Liver (tissue), 9 donors: ENCODE data around the gene CD84. TPM values are rescaled to one million over a fixed set of nuclear protein-coding genes. Genes with fewer than 3 reads are reported as not detected.

Experiments used
- DNase-seq: peaks from one replicate; pipeline ENCODE4 v3.0.0-alpha.2; 2017; ENCODE audit warnings: low spot score
- H3K27ac ChIP-seq, 2 donors: one replicate each; pipeline ENCODE4 v1.7.0; 2013; ENCODE audit warnings: inconsistent platforms in 2 of 2, low read length in 2 of 2, control low read depth in 1 of 2, low read depth in 1 of 2, mild to moderate bottlenecking in 1 of 2
- H3K27me3 ChIP-seq, 4 donors: one replicate each; pipeline versions ENCODE4 v1.6.1 to v1.7.0; 2013; ENCODE audit warnings: low read length in 3 of 4, inconsistent platforms in 1 of 4, mild to moderate bottlenecking in 1 of 4, moderate library complexity in 1 of 4; ENCODE audit not compliant: control insufficient read depth in 4 of 4, insufficient read depth in 4 of 4
- H3K36me3 ChIP-seq, 4 donors: one replicate each; pipeline versions ENCODE4 v1.6.1 to v1.7.0; 2013; ENCODE audit warnings: low read length in 3 of 4, mild to moderate bottlenecking in 3 of 4, low read depth in 1 of 4, moderate library complexity in 1 of 4; ENCODE audit not compliant: control insufficient read depth in 4 of 4, insufficient read depth in 3 of 4
- H3K4me1 ChIP-seq, 4 donors: one replicate each; pipeline versions ENCODE4 v1.6.1 to v1.7.0; 2013; ENCODE audit warnings: low read length in 3 of 4, mild to moderate bottlenecking in 3 of 4, moderate library complexity in 1 of 4; ENCODE audit not compliant: control insufficient read depth in 4 of 4, insufficient read depth in 4 of 4
- H3K4me3 ChIP-seq, 3 donors: one replicate each; pipeline versions ENCODE4 v1.6.1 to v1.7.0; 2013; ENCODE audit warnings: low read length in 3 of 3, control low read depth in 1 of 3, low read depth in 1 of 3, mild to moderate bottlenecking in 1 of 3
- H3K9ac ChIP-seq, 2 donors: one replicate each; pipeline ENCODE4 v1.7.0; 2013; ENCODE audit warnings: low read length in 2 of 2, mild to moderate bottlenecking in 2 of 2, moderate library complexity in 2 of 2, control low read depth in 1 of 2, low read depth in 1 of 2
- H3K9me3 ChIP-seq, 4 donors: one replicate each; pipeline versions ENCODE4 v1.6.1 to v1.7.0; 2013; ENCODE audit warnings: low read length in 3 of 4; ENCODE audit not compliant: control insufficient read depth in 4 of 4
- ATF3 ChIP-seq: IDR thresholded peaks from 2 replicates; pipeline ENCODE4 v1.6.1; 2016; ENCODE audit warnings: antibody characterized with exemption
- CTCF ChIP-seq: fragments of 150-350 bp; IDR thresholded peaks from 2 replicates; pipeline ENCODE4 v1.5.1; 2017; ENCODE audit warnings: improper control_type of control experiment, low read depth, low read length; ENCODE audit not compliant: missing input control
- EGR1 ChIP-seq, 2 donors: IDR thresholded peaks; 2 replicates each; pipeline ENCODE4 v1.6.1; 2016 to 2018; ENCODE audit warnings: antibody characterized with exemption in 2 of 2, low read depth in 2 of 2
- FOXA1 ChIP-seq: IDR thresholded peaks from 2 replicates; pipeline ENCODE4 v1.6.1; 2016; ENCODE audit warnings: antibody characterized with exemption
- FOXA2 ChIP-seq: IDR thresholded peaks from 2 replicates; pipeline ENCODE4 v1.6.1; 2016; ENCODE audit warnings: antibody characterized with exemption
- GABPA ChIP-seq, 2 donors: IDR thresholded peaks in 1 of 2; conservative IDR thresholded peaks in 1 of 2; 2 replicates each; pipeline ENCODE4 v1.6.1; 2016; ENCODE audit warnings: antibody characterized with exemption in 2 of 2, mild to moderate bottlenecking in 1 of 2, moderate library complexity in 1 of 2
- HNF4A ChIP-seq, 2 donors: conservative IDR thresholded peaks; 2 replicates each; pipeline ENCODE4 v1.6.1; 2016; ENCODE audit warnings: antibody characterized with exemption in 2 of 2, mild to moderate bottlenecking in 2 of 2
- HNF4G ChIP-seq: IDR thresholded peaks from 2 replicates; pipeline ENCODE4 v1.6.1; 2016; ENCODE audit warnings: antibody characterized with exemption
- JUND ChIP-seq, 2 donors: IDR thresholded peaks; 2 replicates each; pipeline ENCODE4 v1.6.1; 2016; ENCODE audit warnings: antibody characterized with exemption in 2 of 2
- MAX ChIP-seq: IDR thresholded peaks from 2 replicates; pipeline ENCODE4 v1.6.1; 2016; ENCODE audit warnings: antibody characterized with exemption
- NR2F2 ChIP-seq: IDR thresholded peaks from 2 replicates; pipeline ENCODE4 v1.6.1; 2016; ENCODE audit warnings: antibody characterized with exemption
- RAD21 ChIP-seq, 2 donors: IDR thresholded peaks; 2 replicates each; pipeline ENCODE4 v1.6.1; 2016; ENCODE audit warnings: antibody characterized with exemption in 2 of 2, mild to moderate bottlenecking in 2 of 2
- RXRA ChIP-seq, 2 donors: IDR thresholded peaks; 2 replicates each; pipeline ENCODE4 v1.6.1; 2017 to 2018; ENCODE audit warnings: antibody characterized with exemption in 2 of 2, mild to moderate bottlenecking in 1 of 2
- SP1 ChIP-seq: IDR thresholded peaks from 2 replicates; pipeline ENCODE4 v1.6.1; 2018; ENCODE audit warnings: antibody characterized with exemption, mild to moderate bottlenecking
- TAF1 ChIP-seq: conservative IDR thresholded peaks from 2 replicates; pipeline ENCODE4 v1.6.1; 2016; ENCODE audit warnings: antibody characterized with exemption, mild to moderate bottlenecking
- YY1 ChIP-seq: IDR thresholded peaks from 2 replicates; pipeline ENCODE4 v1.6.1; 2016; ENCODE audit warnings: antibody characterized with exemption, mild to moderate bottlenecking
- WGBS: extraction: QIAGEN DNeasy Blood & Tissue Kit; methylation state at CpG from one replicate; pipeline ENCODE4 v1.1.7; 2013; 5-methylcytosine and 5-hydroxymethylcytosine counted together
- polyA plus RNA-seq, 2 donors: library from polyadenylated mRNA; stranded (reverse) in 1 of 2; unstranded in 1 of 2; fragments of 200-250 nt in 1 of 2; fragments of >200 nt in 1 of 2; fragmentation: Nextera tagmentation in 1 of 2; extraction: Ambion mirVana in 1 of 2; gene quantifications; one replicate each; pipeline versions ENCODE4 v1.2.1 to v1.2.3, GENCODE V29; 2013 to 2015
- total RNA-seq, 2 donors: library from RNA; depleted of rRNA; stranded (reverse); fragments of >200 nt; gene quantifications; one replicate each; pipeline ENCODE4 v1.2.3, GENCODE V29; 2014
- TF ChIP-seq, protein P1 (sequence below): IDR thresholded peaks from 2 replicates; pipeline ENCODE4 v1.6.1; 2016; ENCODE audit warnings: antibody characterized with exemption, mild to moderate bottlenecking
- TF ChIP-seq, protein P2 (sequence below): IDR thresholded peaks from 2 replicates; pipeline ENCODE4 v1.6.1; 2016; ENCODE audit warnings: antibody characterized with exemption
- donor health status: healthy.
- donor health status: healthy.
- donor health status: healthy.
- donor health status: healthy.
- donor health status: healthy.

The CD84 gene
- total and polyA plus RNA-seq, 4 donors = 2.1 to 8.8 (median 4.4) TPM

DNA sequence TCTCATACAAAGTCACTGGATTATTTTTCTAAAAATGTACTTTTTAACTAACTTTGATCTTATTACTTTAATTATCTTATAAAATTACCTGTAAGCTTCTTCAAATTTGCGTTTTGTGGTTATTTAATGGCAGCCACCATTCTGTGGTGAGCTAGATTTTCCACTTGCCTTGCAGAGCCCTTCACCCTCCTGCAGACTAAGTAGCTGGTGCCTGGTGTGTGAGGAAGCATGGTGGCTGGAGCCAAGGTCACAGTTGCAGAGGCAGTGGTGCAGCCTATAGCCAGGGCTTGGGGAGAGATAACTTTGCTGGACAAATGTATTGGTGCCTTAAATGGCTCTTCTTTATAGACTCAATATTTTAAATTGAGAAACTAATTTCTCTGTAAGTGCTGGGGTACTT lies 11.2 kb upstream of the CD84 start (continued):
- TF ChIP-seq, protein P1, sequence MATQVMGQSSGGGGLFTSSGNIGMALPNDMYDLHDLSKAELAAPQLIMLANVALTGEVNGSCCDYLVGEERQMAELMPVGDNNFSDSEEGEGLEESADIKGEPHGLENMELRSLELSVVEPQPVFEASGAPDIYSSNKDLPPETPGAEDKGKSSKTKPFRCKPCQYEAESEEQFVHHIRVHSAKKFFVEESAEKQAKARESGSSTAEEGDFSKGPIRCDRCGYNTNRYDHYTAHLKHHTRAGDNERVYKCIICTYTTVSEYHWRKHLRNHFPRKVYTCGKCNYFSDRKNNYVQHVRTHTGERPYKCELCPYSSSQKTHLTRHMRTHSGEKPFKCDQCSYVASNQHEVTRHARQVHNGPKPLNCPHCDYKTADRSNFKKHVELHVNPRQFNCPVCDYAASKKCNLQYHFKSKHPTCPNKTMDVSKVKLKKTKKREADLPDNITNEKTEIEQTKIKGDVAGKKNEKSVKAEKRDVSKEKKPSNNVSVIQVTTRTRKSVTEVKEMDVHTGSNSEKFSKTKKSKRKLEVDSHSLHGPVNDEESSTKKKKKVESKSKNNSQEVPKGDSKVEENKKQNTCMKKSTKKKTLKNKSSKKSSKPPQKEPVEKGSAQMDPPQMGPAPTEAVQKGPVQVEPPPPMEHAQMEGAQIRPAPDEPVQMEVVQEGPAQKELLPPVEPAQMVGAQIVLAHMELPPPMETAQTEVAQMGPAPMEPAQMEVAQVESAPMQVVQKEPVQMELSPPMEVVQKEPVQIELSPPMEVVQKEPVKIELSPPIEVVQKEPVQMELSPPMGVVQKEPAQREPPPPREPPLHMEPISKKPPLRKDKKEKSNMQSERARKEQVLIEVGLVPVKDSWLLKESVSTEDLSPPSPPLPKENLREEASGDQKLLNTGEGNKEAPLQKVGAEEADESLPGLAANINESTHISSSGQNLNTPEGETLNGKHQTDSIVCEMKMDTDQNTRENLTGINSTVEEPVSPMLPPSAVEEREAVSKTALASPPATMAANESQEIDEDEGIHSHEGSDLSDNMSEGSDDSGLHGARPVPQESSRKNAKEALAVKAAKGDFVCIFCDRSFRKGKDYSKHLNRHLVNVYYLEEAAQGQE = no peak
- no peak for TF ChIP-seq RXRA (IDR thresholded peaks at IDR 0.05)
- TF ChIP-seq HNF4G = no peak
- no peak for TF ChIP-seq SP1
- TF ChIP-seq HNF4A (conservative IDR thresholded peaks at IDR 0.05) = no peak
- TF ChIP-seq FOXA1 = no peak

DNA sequence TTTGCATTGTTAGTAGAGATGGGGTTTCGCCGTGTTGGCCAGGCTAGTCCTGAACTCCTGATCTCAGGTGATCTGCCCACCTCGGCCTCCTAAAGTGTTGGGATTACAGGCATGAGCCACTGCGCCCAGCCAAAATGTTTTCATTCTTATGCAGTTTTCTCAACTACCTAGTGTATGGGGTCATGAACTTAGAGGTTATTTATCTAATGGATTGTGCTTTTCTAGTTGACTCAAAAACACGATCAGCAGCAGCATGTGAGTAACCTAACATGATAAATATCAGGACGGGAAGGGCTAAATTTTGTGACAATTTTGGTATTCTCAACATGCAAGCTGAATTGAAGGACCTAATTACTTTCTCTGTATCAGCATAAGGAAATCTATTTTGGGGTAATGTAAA lies 9.2 kb upstream of the CD84 start:
- TF ChIP-seq EGR1 (IDR thresholded peaks at IDR 0.05; ENCODE audit: low read depth in 2 of 2) = no peak
- TF ChIP-seq MAX = no peak
- TF ChIP-seq CTCF = no peak
- TF ChIP-seq RXRA (IDR thresholded peaks at IDR 0.05) = peak in 1 of 2 donors; percentile 56
- peak in 1 of 2 donors; percentile 10 for TF ChIP-seq HNF4A (conservative IDR thresholded peaks at IDR 0.05)
- H3K27ac ChIP-seq = peak overlapping the region in 1 of 2 donors; percentile 35
- no peaks in the 10 kb centered on the region for H3K9me3 ChIP-seq
- H3K27me3 ChIP-seq = no peaks in the 10 kb centered on the region
- WGBS = 48% methylated on average over 6 of the region's 6 CpGs
- no peak for DNase-seq
- no peak overlapping the region for H3K4me3 ChIP-seq
- H3K4me1 ChIP-seq = peaks cover 0 to 20% (median 12%) of the 10 kb centered on the region in 4 donors
- H3K9ac ChIP-seq = no peak overlapping the region
- H3K36me3 ChIP-seq = no peaks in the 10 kb centered on the region

DNA sequence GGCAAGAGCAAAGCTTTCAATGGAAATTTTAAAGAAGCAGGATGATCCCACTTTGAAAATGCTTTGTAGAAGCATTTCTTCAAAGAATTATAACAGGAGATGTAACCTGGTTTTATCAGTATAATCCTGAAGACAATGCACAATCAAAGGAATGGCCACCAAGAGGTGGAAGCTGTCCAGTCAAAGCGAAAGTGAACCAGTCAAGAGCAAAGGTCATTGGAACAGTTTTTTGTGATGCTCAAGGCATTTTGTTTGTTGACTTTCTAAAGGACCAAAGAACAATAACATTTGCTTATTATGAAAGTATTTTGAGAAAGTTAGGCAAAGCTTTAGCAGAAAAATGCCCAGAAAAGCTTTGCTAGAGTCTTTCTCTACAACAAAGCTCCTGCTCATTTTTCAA lies 5.5 kb upstream of the CD84 start:
- DNase-seq = no peak
- Histone ChIP-seq H3K27ac (no peak overlapping the region), H3K9me3 (peaks cover 0 to 5% (median 0%) of the 10 kb centered on the region in 4 donors), H3K4me3 (no peak overlapping the region), H3K36me3 (no peaks in the 10 kb centered on the region), H3K27me3 (no peaks in the 10 kb centered on the region), H3K4me1 (peaks cover 0 to 20% (median 12%) of the 10 kb centered on the region in 4 donors), H3K9ac (no peak overlapping the region)
- whole genome bisulfite sequencing = 25% methylated on average over 1 of the region's 1 CpG
- no peak for TF ChIP-seq GABPA (IDR thresholded peaks at IDR 0.05 in 1 of 2, conservative IDR thresholded peaks at IDR 0.05 in 1 of 2)
- peak; percentile 80 to 87 for TF ChIP-seq HNF4A (conservative IDR thresholded peaks at IDR 0.05)
- TF ChIP-seq YY1 = peak; percentile 40
- no peak for TF ChIP-seq NR2F2
- TF ChIP-seq ATF3 = no peak
- TF ChIP-seq RAD21 (IDR thresholded peaks at IDR 0.05) = no peak
- no peak for TF ChIP-seq HNF4G
- no peak for TF ChIP-seq CTCF
- TF ChIP-seq TAF1 = no peak
- TF ChIP-seq FOXA1 = no peak
- TF ChIP-seq SP1 = peak; percentile 55
- TF ChIP-seq JUND (IDR thresholded peaks at IDR 0.05) = peak in 1 of 2 donors; percentile 63
- TF ChIP-seq, protein P2, sequence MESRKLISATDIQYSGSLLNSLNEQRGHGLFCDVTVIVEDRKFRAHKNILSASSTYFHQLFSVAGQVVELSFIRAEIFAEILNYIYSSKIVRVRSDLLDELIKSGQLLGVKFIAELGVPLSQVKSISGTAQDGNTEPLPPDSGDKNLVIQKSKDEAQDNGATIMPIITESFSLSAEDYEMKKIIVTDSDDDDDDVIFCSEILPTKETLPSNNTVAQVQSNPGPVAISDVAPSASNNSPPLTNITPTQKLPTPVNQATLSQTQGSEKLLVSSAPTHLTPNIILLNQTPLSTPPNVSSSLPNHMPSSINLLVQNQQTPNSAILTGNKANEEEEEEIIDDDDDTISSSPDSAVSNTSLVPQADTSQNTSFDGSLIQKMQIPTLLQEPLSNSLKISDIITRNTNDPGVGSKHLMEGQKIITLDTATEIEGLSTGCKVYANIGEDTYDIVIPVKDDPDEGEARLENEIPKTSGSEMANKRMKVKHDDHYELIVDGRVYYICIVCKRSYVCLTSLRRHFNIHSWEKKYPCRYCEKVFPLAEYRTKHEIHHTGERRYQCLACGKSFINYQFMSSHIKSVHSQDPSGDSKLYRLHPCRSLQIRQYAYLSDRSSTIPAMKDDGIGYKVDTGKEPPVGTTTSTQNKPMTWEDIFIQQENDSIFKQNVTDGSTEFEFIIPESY = no peak
- TF ChIP-seq FOXA2 = peak; percentile 66
- peak; percentile 29 to 70 for TF ChIP-seq RXRA (IDR thresholded peaks at IDR 0.05)
- TF ChIP-seq EGR1 (IDR thresholded peaks at IDR 0.05; ENCODE audit: low read depth in 2 of 2) = no peak
